C1 segment of cervical spinal cord (tissue), 14 donors: ENCODE results near the gene DCAF5.
"Not testable (repeated sequence)": the region's sequence is repeated elsewhere in the genome, so short reads cannot be mapped to it uniquely, and the experiment has no call there.

ENCODE experiments used
- DNase-seq, 14 donors: peaks; one replicate each; lab custom pipeline; 2025; lab: John Stamatoyannopoulos, UW

DCAF5 gene

DNA sequence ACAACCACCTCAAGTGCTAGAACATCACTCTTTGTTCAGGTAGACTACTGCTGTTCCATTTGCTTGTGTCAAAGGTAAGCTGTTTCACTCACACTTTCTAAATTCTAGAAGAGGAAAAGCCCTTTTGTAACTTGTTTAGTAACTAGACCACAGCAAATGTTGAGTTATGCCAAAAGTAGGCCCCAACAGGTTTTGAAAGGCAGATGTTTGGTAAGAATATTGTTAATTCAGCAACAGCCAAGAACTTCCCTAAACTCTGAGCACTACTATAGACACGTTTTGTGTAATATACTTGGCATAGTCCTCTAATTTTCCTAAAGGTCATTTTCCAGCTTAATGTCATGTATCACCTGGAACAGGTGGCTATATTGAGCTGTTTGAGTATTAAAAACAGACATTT lies 79.0 kb downstream of the DCAF5 start:
- no peak for DNase-seq

GRCh38 chr14:69073429-69073828 lies 79.5 kb downstream of the DCAF5 start:
- DNase-seq = no peak

GRCh38 chr14:69072584-69072983 lies 80.3 kb downstream of the DCAF5 start:
- DNase-seq = no peak

- DNase-seq = no peak
These were observed 84.0 kb downstream of the DCAF5 start for GRCh38 chr14:69068744-69069421.

- DNase-seq = no peak
These were observed 86.3 kb downstream of the DCAF5 start for GRCh38 chr14:69066396-69067171.

DNA sequence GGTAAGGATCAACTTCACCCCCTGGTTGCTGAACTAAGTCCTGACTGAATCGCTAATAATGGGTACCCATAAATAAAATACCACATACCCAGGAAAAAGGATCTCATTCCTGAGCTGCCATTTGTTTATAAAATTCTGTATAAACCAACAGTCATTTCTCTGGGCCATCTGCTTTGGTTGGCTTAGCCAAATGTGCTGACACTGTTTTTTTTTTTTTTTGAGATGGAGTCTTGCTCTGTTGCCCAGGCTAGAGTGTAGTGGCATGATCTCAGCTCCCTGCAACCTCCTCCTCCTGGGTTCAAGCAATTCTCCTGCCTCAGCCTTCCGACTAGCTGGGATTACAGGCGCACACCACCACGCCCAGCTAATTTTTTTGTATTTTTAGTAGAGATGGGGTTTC lies 87.0 kb downstream of the DCAF5 start:
- DNase-seq = not testable (repeated sequence)

DNA sequence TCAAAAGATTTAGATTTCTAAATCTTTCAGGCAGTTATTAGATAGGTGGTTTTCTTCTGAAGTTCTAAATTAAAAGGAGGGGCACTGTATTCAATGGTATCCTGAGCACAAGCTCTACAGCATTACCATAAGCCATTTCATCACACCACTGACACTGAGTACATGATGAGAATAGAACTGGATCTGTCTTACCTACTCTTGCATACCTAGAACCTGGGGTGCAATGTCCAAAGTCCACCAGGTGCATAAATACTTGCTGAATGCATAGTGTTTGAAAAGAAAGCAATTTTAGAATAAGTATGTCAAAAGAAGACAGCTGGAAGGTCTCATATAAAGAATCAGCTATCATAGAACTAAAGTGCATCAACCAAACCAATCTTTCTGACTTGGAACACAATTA lies 88.3 kb downstream of the DCAF5 start:
- no peak for DNase-seq

DNA sequence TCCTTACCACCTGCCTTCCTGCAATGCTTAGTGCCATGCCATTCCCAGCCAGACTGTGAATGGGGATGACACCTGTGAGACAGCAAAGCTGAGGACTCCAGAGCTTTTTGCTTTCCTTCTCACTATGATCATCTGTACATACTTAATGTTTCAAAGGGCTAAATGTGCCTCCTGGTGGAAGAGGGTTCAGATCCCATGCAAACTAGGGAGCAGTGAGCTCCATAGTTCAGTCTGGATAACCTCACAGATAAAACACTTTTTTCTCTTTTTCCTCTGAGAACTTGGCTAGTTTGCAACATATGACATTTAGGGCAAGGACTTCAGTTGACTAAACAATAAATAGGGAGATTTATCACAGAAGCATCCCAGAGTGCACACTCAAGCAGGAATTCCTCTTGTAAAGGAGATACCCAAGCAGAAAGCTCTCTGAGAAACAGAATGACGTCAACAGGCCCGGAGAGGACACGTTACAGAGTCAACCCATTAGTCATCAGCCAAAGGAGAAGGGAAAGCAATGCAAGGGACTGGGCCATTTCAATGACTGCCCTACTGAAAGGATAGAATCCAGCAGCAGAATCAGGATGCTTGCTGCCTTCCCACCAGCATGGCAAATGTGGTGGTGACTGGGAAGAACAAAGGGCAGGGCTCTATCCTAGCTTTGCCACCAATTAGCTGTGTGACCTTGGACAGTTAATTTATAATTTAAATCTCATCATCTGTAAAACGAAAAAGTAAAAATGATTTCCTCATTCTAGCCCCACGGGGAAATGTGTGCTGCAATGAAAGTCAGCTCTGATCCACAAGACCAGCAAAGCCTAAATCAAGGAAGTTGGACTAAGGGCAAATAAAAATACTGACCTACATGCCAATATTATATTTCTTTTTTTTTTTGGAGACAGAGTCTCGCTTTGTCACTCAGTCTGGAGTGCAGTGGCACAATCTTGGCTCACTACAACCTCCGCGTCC lies 93.0 kb downstream of the DCAF5 start:
- DNase-seq = peak in 1 of 14 donors; percentile 19

DNA sequence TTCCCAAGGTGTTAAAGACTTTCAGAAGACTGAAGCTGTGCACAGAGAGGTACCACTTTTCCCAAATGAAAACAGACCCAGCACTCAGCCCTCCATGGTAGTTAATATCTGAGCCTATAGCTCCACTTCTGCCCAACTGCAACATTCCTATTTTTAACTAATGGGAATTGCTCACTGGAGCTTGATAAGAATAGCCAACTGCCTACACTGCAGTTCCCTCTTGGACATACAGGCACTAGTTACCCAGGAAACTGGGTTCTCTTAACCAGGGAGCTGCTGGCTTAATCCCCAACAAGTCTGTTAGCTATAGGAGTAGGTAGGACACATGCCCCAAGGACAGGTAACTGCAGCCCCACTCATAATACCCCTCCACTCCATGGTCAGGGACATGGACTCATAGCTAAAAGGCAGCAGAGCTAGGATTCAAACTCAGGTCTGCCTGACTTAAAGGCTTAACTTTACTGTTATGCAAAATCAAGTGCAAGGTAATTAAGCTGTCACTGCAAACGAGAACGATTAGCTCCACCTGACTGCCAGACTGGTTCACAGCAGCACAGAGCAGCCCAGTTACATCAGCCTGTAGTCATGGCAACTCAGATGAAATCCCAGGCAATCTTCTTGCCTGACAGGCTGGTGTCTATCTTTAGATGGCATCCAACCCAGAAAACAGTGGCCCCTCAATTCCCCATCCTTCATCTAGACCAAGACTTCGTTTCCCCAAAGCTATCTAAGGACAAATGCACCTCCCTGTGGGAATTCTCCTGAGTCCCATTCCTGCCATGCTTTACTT lies 96.7 kb downstream of the DCAF5 start:
- DNase-seq = peak in 1 of 14 donors; percentile 17

DNA sequence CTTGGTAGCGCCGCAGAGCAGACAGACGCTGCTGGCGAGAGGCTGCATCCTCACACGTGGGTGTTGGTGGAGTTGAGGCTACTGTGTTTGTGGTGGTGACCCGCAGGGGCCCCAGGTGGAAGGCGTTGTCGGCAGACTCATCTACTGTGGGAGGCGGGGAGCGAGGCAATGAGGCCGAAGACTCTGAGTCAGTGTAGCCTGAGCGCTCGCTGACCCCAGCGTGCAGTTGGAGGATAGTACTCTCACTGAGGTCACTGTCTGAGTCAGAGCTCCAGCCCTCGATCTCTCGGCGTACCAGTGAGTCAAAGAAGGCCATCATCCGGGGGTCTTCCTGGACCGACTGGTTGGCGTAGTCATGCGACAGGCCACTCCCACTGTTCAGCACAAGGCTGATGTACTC lies 97.8 kb downstream of the DCAF5 start:
- DNase-seq = no peak

DNA sequence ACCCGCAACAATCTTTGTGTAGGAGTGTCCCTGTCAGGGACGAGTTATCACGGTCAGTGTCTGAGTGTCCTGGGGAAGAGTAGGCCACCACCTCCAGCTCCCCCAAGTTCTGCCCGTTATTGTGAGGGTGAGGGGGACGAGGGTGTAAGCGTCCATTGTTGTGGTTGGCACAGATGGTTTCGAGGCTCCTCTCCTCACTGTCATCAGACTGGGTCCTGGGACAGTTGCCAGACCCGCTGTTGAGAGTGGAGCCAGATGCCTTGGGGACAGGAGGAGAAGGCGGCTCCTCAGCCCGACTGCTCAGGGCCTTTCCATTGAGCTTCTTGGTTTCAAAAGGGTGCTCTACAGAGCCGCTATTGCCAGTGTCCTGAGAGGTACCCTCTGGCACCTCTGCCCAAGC lies 98.9 kb downstream of the DCAF5 start:
- DNase-seq = peak in 2 of 14 donors; percentile 4 to 10

DNA sequence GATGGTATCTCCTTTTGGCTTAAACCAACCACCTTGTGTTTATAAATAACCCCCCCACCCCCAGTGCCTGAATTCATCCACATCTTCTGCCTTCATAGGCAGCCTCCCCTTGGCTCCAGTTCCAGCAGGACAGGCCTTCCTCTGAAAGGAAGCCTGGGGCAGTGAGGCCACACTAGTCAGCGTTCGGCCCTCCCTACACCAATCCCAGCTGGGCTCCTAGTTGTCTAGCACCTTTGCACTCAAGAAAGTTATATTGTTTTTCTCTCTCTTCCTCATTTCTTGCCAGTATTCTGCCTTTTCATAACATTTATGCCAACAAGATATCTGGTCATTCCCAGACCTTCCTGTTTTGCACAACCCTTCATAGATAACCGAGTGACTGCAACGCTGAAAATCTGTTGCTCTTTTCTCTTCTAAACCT lies 100.7 kb downstream of the DCAF5 start:
- no peak for DNase-seq

DNA sequence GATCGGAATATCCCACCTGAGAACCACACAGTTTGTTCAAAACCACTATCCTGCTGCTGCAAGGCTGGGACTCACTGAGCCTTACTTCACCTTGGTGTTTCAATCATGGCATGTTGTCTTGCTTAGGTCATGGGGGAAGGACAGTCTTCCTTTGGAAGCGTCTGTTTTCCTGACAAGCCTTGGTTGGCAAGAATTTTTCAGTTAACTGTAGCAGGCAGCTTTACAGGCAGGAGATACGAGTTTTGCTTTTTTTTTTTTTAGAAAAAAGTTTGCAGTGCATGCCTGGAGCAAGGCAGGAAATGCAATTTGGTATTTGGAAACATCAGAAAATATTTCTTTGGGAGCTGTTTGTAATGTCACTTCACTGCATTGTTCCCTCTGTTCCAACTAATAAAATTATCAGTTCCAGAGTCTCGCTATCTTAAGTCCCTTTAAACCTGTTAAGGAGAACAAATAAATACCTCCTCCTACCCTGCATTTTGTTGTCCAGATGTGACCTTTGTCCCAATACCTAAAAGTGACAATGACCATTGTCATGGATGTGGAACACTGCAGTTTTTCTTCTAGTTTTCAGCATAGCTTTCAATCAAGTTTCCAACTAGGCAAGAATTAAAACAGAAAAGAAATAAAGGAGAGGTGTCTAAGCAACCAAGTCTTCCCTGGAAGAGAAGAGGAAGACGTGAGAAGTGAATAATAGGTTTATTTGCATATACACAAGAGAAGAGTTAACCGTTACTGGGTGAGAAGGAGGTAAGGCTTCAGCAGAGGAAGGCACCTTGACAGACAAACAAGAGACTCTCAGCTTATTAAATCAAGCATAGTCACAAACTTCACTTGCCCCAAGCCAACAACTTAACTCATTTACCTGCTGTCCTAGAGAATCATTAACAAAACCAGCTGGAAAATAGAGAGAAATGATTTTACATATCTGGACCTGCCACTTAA lies 102.4 kb downstream of the DCAF5 start:
- no peak for DNase-seq

DNA sequence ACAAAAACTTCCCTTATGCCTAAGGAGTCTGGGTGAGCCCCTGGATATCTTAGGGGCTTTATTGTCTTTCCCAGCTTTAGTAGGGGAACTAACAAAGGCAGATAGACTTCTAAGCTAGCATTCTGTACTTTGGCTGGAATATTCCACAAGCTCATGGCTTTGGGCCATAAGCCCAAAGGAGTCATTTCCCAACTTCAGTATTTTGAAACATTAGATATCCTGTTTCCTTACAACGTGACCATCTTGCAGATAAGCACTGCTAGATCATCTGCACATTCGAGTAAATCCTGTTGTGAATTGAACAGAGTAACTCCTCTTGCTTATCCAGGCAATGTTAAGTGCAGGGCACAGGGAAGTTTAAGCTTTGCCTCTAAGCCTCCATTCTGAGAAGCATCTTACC lies 103.2 kb downstream of the DCAF5 start:
- DNase-seq = no peak

- no peak for DNase-seq
These were observed 104.5 kb downstream of the DCAF5 start for GRCh38 chr14:69048456-69048855.

DNA sequence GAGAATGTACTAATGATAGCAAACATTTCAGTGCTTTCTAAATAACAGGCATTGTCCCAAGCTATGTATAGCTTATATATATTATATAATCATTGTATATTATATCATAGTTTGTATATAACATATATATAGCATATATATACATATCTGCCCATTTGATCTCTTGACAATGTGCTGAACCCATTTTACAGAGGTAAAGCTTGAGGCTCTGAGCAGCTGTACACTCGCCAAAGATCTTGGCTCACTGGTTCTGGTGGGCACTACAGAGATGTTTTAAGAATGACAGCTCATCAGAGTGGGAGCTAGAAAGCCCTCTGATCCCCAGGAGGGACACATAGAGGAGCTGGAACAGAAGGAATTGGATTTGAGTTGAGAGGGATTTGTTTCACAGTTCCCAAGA lies 105.7 kb downstream of the DCAF5 start:
- no peak for DNase-seq

DNA sequence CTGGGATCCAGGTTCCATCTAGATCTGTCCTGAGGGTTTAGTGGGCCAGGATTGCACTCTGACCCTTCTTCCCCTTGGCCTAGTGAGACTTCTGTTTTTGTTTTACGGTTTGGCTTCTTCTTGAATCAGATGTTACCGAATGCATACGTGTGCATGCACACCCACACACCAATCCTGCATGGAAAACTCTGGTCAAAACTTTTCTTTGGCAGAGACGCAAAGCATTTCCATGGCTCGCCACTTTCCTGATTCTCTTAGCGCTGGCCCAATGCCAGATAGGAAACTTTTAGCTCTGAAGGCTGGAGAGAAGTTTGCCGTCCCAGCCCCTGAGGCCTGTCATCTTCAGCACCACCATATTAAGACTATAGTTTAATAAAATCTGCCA lies 106.5 kb downstream of the DCAF5 start:
- no peak for DNase-seq

- DNase-seq = no peak
These were observed 107.0 kb downstream of the DCAF5 start for GRCh38 chr14:69045857-69046475.

DNA sequence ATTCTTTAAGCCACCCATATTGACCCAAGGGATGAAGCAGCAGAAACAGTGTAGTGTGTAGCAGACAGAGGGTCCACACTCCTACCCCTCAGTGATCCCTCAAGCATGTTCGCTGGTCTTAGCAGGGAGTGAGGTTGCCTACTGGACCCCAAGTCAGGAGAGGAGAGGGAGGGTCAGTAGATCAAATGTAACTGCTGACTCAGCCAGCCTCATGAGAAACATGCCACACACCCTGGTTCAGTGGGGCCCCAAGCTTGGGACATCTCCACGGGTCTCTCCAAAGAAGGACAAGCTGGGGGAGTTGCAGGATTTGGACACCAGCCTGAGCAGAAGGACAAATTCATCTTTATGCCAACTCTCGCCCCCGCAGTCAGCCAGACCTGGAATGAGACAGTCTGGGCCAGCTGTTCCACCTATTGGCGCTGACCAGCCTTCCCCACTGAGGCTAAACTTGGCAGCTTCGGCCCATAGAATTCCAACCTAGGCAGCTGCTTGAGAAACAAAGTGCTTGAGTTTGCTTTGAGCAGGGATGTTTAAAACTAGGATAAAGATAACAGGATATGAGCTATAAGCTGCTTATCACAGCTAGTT lies 107.9 kb downstream of the DCAF5 start:
- no peak for DNase-seq
